Measurements from ENCODE around the gene AUTS2. TPM values are rescaled to one million over a fixed set of nuclear protein-coding genes. Genes with fewer than 3 reads are reported as not detected.

The AUTS2 gene
- total RNA-seq, 1 experiment from 2014 or later = 0.11 TPM

DNA sequence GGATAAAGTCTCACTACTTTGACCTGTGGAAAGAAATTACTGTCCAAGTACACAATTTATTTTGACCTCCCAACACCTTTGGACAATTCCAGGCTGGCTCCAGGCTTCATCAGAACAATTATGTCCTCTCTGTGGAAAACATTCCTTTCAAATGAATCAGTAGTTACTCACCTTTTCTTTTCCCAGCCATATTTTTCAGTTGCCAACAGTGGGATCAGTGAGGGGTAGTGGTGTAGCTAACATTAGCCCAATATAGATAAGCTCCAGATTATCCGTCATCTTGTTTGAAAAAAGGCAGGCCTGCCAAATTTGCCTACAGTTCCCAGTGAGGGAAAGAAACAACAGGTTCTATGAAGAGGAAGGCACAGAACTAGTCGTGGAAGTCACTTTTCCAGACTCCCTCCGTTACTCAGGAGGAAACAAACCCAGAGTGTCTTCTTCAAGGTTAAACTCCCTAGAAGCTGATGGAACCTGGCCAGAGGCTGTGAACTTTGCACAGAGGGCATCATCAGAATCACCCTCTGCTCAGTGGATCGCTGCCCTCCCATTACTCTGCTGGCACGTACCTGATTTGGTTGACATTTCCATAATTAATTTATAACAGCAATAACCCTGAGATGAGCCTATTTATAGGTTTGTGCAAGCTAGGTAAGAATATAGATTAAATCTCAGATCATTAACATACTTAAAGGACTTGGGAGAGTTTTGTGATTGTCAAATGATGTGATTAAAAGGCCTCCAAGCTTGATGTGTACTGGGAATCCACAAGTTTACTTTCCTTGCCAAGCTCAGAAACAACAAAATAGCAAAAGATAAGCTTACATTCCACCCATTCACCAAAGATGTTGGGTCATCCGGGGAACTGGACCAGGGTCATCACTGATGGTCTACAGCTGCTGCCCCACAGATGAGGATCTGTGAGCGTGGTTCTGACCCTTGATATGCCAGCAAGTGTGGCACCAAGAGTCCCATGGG lies 879.0 kb downstream of the AUTS2 start:
- no peak for DNase-seq (ENCODE audit: low read depth, low spot score)
- in situ Hi-C loops (cut with HindIII; ENCODE audit: low pct_unique_long_range_greater_than_20kb, low sequenced_read_pairs) = no loop called here

DNA sequence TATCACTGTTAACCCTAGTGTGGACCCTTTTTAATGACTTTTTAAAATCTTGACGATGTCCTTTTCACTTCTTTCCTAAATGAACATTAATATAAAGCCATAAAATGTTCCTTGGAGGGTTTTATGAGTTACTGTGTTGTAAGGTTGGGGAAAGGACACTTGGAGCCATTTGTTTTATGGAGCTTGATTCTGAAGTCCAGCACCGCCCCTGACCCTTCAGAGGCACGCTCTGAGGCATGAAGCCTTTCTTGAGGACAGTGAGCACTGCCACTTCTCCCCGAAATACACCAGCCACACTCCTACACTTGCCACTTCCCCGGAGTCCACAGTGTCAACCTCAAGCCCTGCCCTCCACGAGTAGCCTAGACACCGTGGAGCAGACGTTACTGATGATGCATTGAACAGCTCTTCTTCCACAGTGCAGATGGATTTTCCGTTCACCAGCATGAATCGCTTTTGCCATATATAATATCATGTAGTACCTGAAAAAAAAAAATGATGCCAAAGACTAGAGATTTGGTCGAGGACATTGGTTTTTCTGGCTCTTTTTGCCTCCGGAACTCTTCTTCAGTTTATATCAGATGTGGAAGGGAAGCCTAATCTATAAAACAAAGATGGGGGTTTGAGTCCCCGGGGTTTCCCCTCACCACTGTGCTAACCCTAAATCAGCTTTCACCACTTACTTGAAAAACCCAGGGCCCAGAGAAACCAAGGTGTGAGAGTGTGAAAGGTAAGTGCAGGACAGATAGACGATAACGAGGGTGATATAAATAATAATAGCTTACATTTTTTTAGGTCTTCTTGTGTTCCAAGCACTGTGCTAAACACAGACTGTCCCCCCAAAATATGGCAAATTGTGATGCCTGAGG lies 881.1 kb downstream of the AUTS2 start:
- no peak for DNase-seq (ENCODE audit: low read depth, low spot score)
- in situ Hi-C loops (cut with HindIII; ENCODE audit: low pct_unique_long_range_greater_than_20kb, low sequenced_read_pairs) = no loop called here

DNA sequence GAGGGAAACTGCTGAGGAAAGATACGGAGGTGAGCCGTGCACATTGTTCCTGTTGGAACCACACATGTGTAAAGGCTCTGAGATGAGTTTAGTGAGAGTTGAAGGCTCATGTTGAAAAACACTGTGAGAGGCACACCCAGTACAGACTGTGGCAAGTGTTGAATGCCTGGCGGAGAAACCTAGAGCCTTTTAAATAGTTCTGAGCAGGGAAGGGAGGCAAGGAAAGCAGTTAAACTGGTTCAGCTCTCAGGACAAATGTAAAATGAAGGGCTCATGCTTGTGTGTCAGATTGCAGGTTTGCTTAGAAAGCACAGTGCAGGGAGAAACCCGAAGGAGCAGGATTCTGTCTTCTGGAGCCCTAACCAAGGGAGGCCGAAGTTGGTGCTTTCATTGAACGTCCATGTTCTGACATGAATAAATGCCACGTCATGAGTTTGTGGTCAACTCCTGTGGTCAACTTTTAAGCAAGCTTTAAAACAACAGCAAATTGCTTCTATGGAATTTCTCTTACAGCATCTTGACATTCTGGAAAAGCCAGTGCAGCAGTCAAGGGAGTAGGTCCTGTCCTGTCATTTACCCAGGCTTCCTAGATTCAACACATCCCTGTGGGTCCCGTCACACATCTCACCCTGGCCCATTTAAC lies 882.8 kb downstream of the AUTS2 start:
- in situ Hi-C loops (cut with HindIII; ENCODE audit: low pct_unique_long_range_greater_than_20kb, low sequenced_read_pairs) = no loop called here
- no peak for DNase-seq (ENCODE audit: low read depth, low spot score)

DNA sequence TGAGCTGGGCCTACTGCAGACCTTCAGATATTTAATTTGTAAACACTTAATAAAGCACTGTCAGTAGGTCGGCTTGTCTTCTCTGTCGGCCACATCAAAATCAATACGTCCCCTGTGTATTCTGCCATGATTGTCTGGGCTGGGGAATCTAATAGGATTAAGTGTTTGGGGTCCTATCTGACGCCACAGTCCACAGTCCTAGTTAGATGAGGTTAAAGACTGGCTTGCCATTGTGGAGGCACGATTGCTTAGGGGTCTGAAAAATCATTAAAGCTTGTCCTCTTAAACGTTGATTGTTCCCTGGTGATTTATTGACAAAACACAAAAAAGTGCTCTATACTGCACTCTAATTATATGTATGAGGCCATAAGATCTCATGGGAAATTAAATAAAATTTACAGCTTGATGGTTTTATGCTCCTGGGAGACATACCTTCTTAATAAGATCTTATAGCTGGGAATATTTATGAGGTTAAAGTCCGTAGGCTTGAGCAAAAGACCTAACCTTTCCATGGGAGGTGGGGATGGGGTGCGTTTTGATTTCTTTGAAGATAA lies 883.4 kb downstream of the AUTS2 start:
- in situ Hi-C loops (cut with HindIII; ENCODE audit: low pct_unique_long_range_greater_than_20kb, low sequenced_read_pairs) = no loop called here
- DNase-seq (ENCODE audit: low read depth, low spot score) = no peak

DNA sequence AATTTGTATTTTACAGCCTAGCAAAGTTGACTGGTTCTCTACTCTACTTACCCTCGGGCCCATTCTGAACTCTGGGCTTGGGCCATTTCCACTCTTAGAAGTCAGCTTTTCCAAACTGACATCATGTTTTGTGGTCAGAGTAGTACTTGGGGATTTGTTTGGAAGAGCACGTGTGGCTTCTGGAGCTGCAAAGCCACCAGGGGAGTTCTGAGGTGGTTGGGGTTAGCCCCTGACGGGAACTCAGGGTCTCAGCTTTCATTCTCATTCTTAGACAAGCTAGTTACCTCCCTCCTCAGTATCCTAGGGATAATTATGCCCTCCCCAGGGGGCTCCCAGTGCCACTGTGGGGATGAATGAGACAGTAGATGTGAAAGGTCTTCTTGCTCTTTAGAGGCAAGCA lies 886.0 kb downstream of the AUTS2 start:
- in situ Hi-C loops (cut with HindIII; ENCODE audit: low pct_unique_long_range_greater_than_20kb, low sequenced_read_pairs) = no loop called here
- no peak for DNase-seq (ENCODE audit: low read depth, low spot score)

DNA sequence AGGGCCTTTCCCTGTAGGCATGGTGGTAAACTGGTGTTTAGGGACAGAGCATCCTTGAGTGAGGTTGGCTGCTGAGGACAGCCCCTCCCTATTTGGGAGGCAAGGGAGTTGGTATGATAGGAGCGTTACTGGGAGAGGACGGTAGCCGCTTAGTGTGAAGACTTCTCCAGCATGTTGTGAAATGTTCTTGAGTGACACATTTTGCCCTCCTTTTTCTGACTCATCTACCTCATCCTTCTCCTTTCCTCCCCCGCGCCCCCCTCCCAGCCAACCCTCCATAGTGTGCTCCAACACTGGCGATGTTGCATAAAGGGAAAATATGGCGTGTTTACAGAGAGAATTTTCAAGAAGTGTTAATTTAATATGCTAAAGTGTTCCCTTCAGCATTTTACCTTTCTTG lies 888.7 kb downstream of the AUTS2 start:
- DNase-seq (ENCODE audit: low read depth, low spot score) = no peak
- in situ Hi-C loops (cut with HindIII; ENCODE audit: low pct_unique_long_range_greater_than_20kb, low sequenced_read_pairs) = no loop called here

DNA sequence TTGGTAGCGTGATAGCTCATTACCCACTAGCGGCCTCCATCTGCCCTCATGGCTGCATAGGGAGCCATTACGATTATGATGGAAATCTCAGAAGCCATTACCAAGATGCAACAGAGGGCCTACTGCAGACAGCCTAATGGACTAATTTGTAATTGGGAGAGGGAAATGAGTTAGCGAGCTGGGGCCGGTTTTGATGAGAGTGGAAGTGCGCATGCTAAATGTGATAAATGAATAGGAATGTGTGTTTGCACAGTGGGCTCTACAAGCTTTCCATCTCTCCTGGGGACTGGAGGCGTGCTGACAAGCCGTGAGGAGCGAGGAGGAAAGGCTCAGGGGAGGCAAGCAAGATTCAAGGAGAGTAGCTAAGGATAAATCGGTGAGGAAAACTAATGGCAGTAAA lies 889.2 kb downstream of the AUTS2 start:
- in situ Hi-C loops (cut with HindIII; ENCODE audit: low pct_unique_long_range_greater_than_20kb, low sequenced_read_pairs) = no loop called here
- no peak for DNase-seq (ENCODE audit: low read depth, low spot score)

DNA sequence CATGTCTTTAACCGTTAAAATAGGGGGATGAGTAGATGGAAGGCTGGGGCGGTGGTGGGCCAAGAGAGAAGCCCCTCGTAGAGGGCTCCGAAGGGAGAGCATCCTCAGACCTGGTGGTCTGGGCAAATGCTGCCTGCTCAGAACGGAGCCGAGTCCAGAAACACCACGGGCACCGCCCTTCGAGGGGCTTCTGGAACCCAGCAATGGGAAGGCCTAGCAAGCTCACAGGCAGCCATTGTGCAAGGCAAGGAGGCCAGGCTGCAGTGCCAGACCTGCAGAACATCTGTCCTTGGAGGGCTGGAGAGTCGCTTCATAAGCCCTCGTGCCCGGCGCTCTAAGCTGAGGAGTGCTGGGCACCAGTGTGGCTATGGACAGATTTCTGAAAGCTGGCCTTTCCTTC lies 889.6 kb downstream of the AUTS2 start:
- in situ Hi-C loops (cut with HindIII; ENCODE audit: low pct_unique_long_range_greater_than_20kb, low sequenced_read_pairs) = no loop called here
- DNase-seq (ENCODE audit: low read depth, low spot score) = no peak

DNA sequence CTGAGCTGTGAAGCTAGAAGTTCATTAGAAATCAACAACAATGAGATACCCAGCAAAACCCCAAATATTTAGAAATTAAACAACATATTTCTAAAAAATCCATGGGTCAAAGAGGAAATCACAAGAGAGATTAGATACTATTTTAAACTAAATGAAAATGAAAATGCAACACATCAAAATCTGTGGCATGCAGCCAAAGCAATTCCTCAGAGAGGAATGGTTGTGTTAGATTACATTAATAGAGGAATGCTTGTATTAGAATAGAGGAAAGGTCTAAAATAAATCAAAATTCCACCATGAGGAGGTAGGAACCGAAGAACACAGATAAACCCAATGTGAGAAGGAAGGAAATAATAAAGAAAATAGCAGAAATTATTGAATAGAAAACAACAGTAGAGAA lies 891.5 kb downstream of the AUTS2 start:
- in situ Hi-C loops (cut with HindIII; ENCODE audit: low pct_unique_long_range_greater_than_20kb, low sequenced_read_pairs) = no loop called here
- DNase-seq (ENCODE audit: low read depth, low spot score) = no peak

DNA sequence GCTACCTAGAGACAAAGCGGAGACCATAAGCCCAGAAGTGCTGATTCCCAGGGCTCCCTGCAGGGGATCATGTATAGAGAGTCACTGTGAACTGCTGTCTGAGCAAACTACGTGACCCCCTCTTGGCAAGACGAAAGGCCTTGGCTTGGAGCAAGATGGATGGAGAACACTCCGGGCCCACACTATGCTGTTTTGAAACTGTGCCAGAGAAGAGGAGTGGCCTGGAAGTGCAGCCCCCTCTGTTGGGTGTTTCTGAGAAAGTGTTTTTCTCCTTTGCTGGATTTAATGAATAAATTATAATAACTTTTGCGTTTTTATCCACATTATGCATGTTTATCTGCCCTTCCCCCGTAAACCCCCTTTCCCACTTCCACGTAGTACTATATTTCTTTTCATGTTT lies 894.4 kb downstream of the AUTS2 start:
- in situ Hi-C loops (cut with HindIII; ENCODE audit: low pct_unique_long_range_greater_than_20kb, low sequenced_read_pairs) = no loop called here
- no peak for DNase-seq (ENCODE audit: low read depth, low spot score)

DNA sequence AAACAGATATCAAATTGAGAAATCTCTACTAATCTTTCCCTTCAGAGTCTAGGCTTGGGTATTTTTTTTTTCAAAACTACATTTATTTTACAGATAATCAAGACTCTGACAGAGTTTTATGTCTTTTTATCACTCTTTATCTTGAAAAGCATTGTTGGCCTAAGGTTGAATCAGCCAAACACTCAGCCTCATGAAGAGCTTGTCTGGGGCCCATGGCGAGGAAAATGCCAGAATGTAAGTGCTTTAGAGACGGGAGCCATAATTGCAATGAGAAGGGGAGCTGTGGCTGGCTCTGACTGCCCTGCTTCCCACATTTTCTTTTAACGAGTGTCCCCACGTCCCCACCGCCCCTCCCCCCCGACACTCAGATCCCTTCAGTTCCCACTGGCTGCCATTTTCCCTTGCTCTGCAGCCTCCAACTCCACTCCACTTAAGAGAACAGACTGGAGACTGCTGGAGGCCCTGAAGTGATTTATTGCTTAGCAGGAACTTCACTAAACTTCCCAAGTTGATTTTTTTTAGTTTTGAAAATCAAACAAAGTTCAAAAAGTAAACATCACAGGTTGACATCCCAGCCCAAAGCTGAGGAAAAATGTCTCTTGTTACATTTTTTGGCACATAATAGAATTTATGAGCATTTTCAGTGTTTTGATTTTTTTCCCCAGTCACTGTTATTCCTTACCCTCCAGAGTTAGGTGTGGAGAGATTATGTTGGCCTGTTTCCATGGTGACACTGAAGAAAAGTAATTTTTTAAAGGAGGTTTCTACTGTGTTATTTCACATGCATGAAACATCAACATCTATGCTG lies 896.2 kb downstream of the AUTS2 start:
- no peak for DNase-seq (ENCODE audit: low read depth, low spot score)
- in situ Hi-C loops (cut with HindIII; ENCODE audit: low pct_unique_long_range_greater_than_20kb, low sequenced_read_pairs) = no loop called here

DNA sequence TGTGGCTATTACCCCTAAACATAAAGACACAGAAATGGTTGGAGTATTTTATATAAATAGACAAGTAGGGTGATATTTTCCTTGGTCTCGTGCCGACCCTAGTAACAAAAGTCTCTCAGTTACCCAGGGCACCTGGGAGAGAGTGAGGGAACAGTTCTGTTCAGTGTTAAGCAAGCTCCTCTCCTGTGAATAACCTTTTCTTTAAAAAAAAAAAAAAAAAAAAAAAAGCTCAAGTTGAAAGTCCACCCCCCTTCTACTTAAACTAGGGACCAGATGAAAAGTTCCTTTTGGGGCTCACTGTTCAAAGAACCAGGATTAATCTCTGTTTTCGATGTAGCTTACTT lies 896.7 kb downstream of the AUTS2 start:
- in situ Hi-C loops (cut with HindIII; ENCODE audit: low pct_unique_long_range_greater_than_20kb, low sequenced_read_pairs) = no loop called here
- no peak for DNase-seq (ENCODE audit: low read depth, low spot score)

DNA sequence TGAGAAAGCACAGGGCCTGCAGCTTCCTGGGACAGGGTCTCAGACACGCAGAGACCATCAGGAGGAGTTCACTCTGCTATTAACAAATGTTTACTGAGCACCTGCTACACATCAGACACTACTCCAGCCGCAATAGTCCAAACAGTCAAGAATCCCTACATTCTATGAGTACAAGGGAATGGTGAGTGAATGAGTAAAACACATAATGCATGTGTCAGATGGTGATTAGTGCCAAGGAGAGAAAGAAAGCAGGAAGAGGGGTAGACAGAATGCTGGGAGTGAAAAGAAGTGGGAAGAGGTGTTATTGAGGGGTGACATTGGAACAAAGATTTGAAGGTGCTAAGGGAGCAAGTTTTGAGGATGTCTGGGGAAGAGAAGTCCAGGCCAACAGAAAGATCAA lies 899.5 kb downstream of the AUTS2 start:
- in situ Hi-C loops (cut with HindIII; ENCODE audit: low pct_unique_long_range_greater_than_20kb, low sequenced_read_pairs) = no loop called here
- DNase-seq (ENCODE audit: low read depth, low spot score) = no peak

DNA sequence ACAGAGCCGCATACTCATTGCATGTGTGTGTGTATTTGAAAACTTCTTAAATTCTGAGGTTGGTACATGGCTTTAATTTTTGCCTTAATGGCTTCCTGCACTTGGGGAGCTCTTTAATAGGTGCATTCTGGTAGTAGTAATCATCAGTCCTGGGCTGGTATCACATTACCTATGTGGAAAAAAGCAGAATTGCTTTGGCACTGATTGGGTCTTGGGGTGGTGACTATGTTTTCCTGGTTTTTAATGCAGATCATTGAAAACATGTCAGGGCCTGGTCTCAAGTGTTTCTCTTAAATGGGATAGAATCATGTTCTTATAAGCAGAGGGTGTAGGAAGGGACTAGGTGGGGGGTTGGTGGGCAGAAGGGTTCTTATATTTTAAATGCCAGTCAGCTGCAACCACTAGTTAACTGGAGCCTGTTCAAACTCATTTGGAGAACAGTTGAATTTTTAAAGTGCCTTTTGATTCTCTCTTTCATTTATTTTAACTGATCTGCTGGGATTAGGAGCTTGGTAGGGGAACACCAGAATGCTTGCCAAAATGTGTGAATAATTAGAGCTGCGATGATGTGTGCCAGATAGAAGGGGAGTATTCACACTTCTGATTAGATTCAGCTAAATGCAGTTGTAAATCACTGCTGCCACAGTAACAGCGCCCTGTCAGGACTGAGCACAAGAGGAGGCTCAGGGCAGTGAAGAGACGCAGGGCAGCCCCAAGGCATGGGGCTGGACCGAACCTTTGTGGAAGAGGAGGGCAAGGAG lies 900.1 kb downstream of the AUTS2 start:
- in situ Hi-C loops (cut with HindIII; ENCODE audit: low pct_unique_long_range_greater_than_20kb, low sequenced_read_pairs) = no loop called here
- DNase-seq (ENCODE audit: low read depth, low spot score) = no peak

DNA sequence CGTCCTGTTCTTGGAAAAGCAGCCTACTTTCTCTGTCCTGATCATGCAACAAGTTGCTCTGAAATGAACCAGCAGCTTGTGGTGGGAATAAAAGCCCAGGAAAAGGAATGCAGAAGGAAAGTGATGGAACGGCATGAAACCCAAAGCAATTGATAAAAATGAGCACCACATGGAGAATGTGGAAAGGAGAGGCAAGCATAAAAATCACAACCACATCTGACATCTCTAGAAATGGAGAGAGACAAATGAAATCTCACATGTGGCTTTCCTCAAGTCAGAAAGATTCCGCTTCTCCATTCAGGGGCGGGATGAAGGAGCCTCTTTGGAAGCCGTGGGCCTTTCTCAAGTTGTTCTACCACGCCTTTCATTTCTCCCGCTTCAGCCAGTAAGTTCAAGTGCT lies 902.0 kb downstream of the AUTS2 start:
- no peak for DNase-seq (ENCODE audit: low read depth, low spot score)
- in situ Hi-C loops (cut with HindIII; ENCODE audit: low pct_unique_long_range_greater_than_20kb, low sequenced_read_pairs) = no loop called here

DNA sequence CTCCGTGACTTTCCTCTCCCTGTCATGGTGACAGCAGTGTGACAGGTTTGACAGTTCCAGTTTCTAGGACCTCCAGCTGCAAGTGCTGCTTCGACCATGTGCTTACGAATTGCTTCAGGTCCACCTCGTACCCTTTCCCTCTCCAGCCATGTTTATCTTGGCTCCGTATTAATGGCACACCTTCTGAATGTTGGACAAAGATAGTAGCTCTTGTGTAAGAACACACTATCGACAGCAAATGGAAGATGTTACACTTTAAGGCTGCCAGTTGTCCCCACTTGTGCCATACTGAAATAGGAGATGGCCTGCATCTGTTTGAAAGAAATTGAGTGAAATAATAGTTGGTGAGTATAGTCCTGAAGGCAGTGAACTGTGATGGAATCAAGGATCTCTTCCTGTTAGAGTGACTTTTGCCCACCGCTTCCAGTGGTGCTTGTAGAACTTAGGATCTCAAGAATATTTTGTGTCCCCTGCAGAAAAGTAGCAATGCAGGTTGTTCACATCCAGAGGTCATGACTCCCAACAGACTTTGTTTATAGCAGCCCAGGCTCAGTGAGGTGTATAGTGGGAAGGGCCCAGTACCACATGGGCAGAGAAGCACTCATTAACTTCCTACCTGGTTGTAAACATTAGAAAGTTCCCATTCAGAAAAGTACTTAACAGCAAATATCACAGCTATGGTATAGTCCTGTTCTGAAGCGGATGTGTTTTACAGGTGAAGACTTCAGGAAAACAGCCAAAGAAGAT lies 904.0 kb downstream of the AUTS2 start:
- in situ Hi-C loops (cut with HindIII; ENCODE audit: low pct_unique_long_range_greater_than_20kb, low sequenced_read_pairs) = no loop called here
- no peak for DNase-seq (ENCODE audit: low read depth, low spot score)
